Progenitor cell of endocrine pancreas (in vitro differentiated cells): ENCODE data around the gene CTDSPL. TPM values are rescaled to one million over a fixed set of nuclear protein-coding genes. Genes with fewer than 3 reads are reported as not detected.

Source experiments
- DNase-seq: peaks from one replicate; pipeline ENCODE4 v3.0.0; 2021; ENCODE audit warnings: low spot score; ENCODE audit not compliant: unreplicated experiment
- H3K27ac Mint-ChIP-seq: 2 replicates; pipeline ENCODE4 v1.8.0; 2021; ENCODE audit warnings: mild to moderate bottlenecking, moderate library complexity, mixed read lengths
- H3K27me3 Mint-ChIP-seq: 2 replicates; pipeline ENCODE4 v1.8.0; 2021; ENCODE audit warnings: mixed read lengths
- H3K36me3 Mint-ChIP-seq: 2 replicates; pipeline ENCODE4 v1.8.0; 2022; ENCODE audit warnings: mixed read lengths; ENCODE audit not compliant: insufficient read depth
- H3K4me1 Mint-ChIP-seq: 2 replicates; pipeline ENCODE4 v1.8.0; 2021; ENCODE audit warnings: low read depth, mixed read lengths
- H3K4me3 Mint-ChIP-seq: 2 replicates; pipeline ENCODE4 v1.8.0; 2021; ENCODE audit warnings: low read depth, mild to moderate bottlenecking, moderate library complexity, mixed read lengths
- H3K9me3 Mint-ChIP-seq: 2 replicates; pipeline ENCODE4 v1.8.0; 2021; ENCODE audit warnings: low read depth, mixed read lengths
- total RNA-seq: library from RNA; stranded (reverse); gene quantifications from 2 replicates; pipeline ENCODE4 v1.2.1, GENCODE V29; 2021
- TF ChIP-seq, protein P1 (sequence below): fragments of 200-600 bp; sonication (generic); IDR thresholded peaks from one replicate; pipeline ENCODE4 v1.5.0; 2021; ENCODE audit warnings: antibody characterized with exemption, mild to moderate bottlenecking; ENCODE audit not compliant: unreplicated experiment

CTDSPL gene
- total RNA-seq, 1 donor from 2014 or later = 53.3 TPM

DNA sequence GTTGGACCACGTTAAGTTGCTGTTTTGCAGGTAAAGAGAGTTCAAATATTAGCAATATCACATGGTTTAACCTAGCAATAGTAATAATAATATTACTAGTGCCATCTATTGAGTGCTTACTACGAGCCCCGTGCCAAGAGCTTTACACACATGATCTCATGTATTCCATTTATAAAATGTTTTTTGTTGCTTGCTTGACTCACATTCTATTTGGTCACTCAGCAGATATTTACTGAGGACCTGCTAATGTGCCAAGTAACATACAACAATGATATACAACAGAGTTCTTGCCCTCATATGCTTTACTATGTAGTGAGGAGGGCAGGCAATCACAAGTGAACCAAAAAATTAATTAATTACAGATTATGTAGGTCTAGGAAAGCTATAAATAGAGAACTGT lies 36.7 kb downstream of the CTDSPL start:
- Mint-ChIP-seq H3K27ac (no peak overlapping the region), H3K27me3 (no peaks in the 10 kb centered on the region), H3K4me3 (no peak overlapping the region), H3K36me3 (peaks cover 8% of the 10 kb centered on the region), H3K9me3 (no peaks in the 10 kb centered on the region), H3K4me1 (peaks cover 10% of the 10 kb centered on the region)
- DNase-seq = no peak
- TF ChIP-seq, protein P1, sequence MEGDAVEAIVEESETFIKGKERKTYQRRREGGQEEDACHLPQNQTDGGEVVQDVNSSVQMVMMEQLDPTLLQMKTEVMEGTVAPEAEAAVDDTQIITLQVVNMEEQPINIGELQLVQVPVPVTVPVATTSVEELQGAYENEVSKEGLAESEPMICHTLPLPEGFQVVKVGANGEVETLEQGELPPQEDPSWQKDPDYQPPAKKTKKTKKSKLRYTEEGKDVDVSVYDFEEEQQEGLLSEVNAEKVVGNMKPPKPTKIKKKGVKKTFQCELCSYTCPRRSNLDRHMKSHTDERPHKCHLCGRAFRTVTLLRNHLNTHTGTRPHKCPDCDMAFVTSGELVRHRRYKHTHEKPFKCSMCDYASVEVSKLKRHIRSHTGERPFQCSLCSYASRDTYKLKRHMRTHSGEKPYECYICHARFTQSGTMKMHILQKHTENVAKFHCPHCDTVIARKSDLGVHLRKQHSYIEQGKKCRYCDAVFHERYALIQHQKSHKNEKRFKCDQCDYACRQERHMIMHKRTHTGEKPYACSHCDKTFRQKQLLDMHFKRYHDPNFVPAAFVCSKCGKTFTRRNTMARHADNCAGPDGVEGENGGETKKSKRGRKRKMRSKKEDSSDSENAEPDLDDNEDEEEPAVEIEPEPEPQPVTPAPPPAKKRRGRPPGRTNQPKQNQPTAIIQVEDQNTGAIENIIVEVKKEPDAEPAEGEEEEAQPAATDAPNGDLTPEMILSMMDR = no peak

DNA sequence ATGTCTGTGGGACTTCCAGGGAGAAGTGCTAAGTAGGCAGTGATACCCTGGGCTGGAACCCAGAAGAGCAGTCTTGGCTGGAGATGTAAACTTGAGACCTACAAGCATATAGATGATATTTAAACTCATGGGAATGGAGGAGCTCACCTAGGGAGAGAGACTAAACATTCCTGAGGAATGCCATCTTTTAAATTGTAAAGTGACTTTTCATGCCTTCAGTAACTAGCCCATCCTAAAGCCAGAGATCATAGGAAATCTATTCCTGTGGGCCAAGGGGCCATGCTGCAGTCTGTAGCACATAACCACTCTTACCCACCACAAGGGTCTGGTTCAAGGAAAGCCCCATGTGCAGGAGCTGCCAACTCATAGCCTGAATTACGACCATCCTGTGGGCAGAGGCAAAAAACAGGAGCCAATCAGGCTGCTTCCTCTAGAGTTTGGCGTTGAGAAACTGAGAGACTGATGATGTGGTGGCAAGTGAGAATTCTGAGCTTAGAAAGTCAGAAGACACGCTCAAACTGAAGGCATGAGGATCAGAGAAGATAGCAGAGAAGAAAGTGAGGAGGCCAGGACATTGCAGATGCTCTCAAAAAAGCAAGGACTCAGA lies 37.5 kb downstream of the CTDSPL start:
- H3K27me3 Mint-ChIP-seq = no peaks in the 10 kb centered on the region
- no peak for DNase-seq
- no peak overlapping the region for H3K27ac Mint-ChIP-seq
- TF ChIP-seq, protein P1 = no peak
- H3K4me3 Mint-ChIP-seq = no peak overlapping the region
- peaks cover 11% of the 10 kb centered on the region for H3K4me1 Mint-ChIP-seq
- H3K9me3 Mint-ChIP-seq = no peaks in the 10 kb centered on the region
- H3K36me3 Mint-ChIP-seq = peaks cover 7% of the 10 kb centered on the region

DNA sequence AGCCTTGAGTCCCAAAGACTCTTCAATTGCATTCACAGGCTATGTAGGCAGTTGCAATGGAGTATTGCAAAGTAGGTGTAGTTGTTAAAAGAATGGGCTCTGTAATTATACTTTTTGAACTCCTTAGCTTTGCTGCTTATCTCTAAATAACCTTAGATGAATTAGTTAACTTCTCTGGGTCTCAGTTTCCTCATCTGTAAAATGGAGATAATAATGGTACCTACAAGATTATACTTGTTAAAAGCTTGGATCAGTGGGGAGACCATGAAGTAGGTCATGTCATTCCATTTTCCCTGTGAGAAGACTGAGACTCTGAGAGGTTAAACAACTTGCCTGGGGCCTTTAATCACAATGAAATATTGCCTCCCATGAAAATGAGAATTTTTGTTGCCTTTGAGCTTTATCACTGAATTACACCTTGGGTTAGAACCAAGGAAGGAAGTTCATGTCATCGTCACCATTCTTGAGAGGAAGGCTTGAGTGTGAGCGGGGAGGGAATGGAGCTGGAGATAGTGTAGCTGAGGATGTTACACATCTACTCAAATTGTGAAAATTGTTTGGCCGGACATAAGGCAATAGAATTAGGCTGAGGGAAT lies 38.1 kb downstream of the CTDSPL start:
- H3K4me3 Mint-ChIP-seq = no peak overlapping the region
- no peak for DNase-seq
- H3K27me3 Mint-ChIP-seq = no peaks in the 10 kb centered on the region
- H3K27ac Mint-ChIP-seq = no peak overlapping the region
- H3K4me1 Mint-ChIP-seq = peaks cover 12% of the 10 kb centered on the region
- H3K9me3 Mint-ChIP-seq = no peaks in the 10 kb centered on the region
- H3K36me3 Mint-ChIP-seq = peaks cover 4% of the 10 kb centered on the region
- TF ChIP-seq, protein P1 = no peak

DNA sequence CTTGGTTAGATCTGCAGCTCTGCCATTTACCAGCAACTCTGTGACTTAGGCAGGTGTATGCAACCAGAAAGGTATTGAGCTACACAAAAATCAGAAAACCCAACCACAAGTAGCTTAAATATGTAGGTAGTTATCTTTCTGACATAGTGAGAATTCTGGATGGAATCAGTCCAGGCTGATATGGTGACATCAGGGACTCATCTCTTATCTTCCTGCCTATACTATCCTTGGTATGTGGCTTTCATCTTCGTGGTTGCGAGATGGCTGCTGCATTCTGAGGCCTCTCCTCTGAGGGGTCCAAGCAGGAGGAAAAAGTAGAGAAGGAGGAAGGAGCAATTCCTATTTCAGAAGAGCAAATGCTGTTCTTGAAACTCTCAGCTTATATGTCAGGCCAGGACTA lies 40.0 kb downstream of the CTDSPL start:
- DNase-seq = no peak
- Mint-ChIP-seq H3K4me3 (no peak overlapping the region), H3K27me3 (no peaks in the 10 kb centered on the region), H3K36me3 (peaks cover 4% of the 10 kb centered on the region), H3K27ac (no peak overlapping the region), H3K4me1 (peaks cover 23% of the 10 kb centered on the region), H3K9me3 (no peaks in the 10 kb centered on the region)
- TF ChIP-seq, protein P1 = no peak

DNA sequence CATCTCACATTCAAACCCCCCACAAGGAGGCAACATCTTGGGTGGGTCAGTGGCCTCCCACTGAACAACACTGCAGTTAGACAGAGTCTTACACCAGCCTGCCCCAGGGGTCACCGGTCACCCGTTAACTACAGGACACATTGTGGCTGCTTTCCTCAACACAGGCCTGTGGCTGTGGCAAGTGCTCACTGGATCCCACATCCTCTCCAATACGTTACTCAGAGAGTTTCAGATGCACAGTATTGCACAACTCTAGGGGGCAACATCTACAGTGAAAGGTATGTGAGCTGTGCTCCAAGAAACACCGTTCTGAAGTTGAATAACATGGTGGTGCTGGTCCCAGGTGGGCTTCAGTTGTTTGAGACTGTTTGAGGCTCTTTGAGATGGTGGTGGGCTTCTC lies 41.0 kb downstream of the CTDSPL start:
- Mint-ChIP-seq H3K27me3 (no peaks in the 10 kb centered on the region), H3K4me3 (no peak overlapping the region), H3K27ac (no peak overlapping the region), H3K36me3 (peaks cover 4% of the 10 kb centered on the region), H3K4me1 (peaks cover 29% of the 10 kb centered on the region), H3K9me3 (no peaks in the 10 kb centered on the region)
- no peak for DNase-seq
- TF ChIP-seq, protein P1 = no peak
